Cardiac muscle cell (in vitro differentiated cells and primary cell): Measurements from ENCODE around the gene LRFN2. TPM values are rescaled to one million over a fixed set of nuclear protein-coding genes. Genes with fewer than 3 reads are reported as not detected.

Experiments used
- DNase-seq, 2 donors: peaks; one replicate each; pipeline versions ENCODE4 v3.0.0 to v3.0.0-alpha.2; 2010 to 2017; ENCODE audit warnings: low read depth in 1 of 2, low spot score in 1 of 2
- H3K27ac ChIP-seq: fragments of 200-600 bp; sonication (generic); 2 replicates; pipeline ENCODE4 v1.5.1; 2016
- H3K27me3 ChIP-seq: fragments of 200-600 bp; sonication (generic); 2 replicates; pipeline ENCODE4 v1.6.0; 2016; ENCODE audit warnings: control low read depth
- H3K36me3 ChIP-seq: fragments of 200-600 bp; sonication (generic); 2 replicates; pipeline ENCODE4 v1.5.1; 2016; ENCODE audit warnings: control low read depth
- H3K4me1 ChIP-seq: fragments of 200-600 bp; sonication (generic); 2 replicates; pipeline ENCODE4 v1.8.1; 2017; ENCODE audit warnings: low read depth, mild to moderate bottlenecking, mixed run types
- H3K4me3 ChIP-seq: fragments of 200-600 bp; sonication (generic); 2 replicates; pipeline ENCODE4 v1.5.1; 2016; ENCODE audit warnings: mild to moderate bottlenecking
- H3K9me3 ChIP-seq: fragments of 200-600 bp; sonication (generic); 2 replicates; pipeline ENCODE4 v1.5.1; 2017; ENCODE audit warnings: low read depth, mild to moderate bottlenecking, control low read depth
- polyA plus RNA-seq: library from polyadenylated mRNA; unstranded; fragments of >200 nt; fragmentation: Nextera tagmentation; extraction: Ambion mirVana; gene quantifications from 2 replicates; pipeline ENCODE4 v1.2.1, GENCODE V29; 2016
- total RNA-seq: library from RNA; depleted of rRNA; stranded (reverse); fragments of >200 nt; gene quantifications from 2 replicates; pipeline ENCODE4 v1.2.3, GENCODE V29; 2016
- TF ChIP-seq, protein P1 (sequence below): IDR thresholded peaks from 2 replicates; pipeline ENCODE4 v1.5.1; 2012; ENCODE audit warnings: low read depth, mild to moderate bottlenecking, low read length

Gene LRFN2
- total and polyA plus RNA-seq, 2 experiments from 2014 or later = 0.15 TPM; not detected in 1

DNA sequence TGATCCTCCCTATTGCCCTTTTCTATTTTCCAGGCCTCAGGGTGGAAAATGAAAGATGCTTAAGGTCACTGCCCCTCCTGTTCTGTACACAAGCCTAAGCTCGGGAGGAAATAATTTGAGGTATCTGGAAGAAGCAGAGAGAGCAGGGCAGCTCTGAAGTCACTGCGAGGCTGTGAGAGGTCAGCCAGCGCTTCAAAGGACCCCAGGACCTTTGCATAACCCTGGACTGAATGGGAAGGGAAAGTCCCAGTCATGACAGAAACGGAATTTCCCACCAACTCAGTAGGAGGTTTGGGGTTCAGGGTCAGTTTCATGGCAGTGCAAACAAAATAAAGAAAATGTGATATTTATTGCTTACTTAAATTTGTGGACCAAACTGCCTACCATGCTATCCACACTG is 58.1 kb downstream of the LRFN2 start:
- H3K27ac ChIP-seq = no peak overlapping the region
- no peak for DNase-seq
- TF ChIP-seq, protein P1, sequence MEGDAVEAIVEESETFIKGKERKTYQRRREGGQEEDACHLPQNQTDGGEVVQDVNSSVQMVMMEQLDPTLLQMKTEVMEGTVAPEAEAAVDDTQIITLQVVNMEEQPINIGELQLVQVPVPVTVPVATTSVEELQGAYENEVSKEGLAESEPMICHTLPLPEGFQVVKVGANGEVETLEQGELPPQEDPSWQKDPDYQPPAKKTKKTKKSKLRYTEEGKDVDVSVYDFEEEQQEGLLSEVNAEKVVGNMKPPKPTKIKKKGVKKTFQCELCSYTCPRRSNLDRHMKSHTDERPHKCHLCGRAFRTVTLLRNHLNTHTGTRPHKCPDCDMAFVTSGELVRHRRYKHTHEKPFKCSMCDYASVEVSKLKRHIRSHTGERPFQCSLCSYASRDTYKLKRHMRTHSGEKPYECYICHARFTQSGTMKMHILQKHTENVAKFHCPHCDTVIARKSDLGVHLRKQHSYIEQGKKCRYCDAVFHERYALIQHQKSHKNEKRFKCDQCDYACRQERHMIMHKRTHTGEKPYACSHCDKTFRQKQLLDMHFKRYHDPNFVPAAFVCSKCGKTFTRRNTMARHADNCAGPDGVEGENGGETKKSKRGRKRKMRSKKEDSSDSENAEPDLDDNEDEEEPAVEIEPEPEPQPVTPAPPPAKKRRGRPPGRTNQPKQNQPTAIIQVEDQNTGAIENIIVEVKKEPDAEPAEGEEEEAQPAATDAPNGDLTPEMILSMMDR = no peak
- H3K4me3 ChIP-seq = no peak overlapping the region
- no peaks in the 10 kb centered on the region for H3K4me1 ChIP-seq
- no peaks in the 10 kb centered on the region for H3K36me3 ChIP-seq
- no peaks in the 10 kb centered on the region for H3K9me3 ChIP-seq
- H3K27me3 ChIP-seq = no peaks in the 10 kb centered on the region

DNA sequence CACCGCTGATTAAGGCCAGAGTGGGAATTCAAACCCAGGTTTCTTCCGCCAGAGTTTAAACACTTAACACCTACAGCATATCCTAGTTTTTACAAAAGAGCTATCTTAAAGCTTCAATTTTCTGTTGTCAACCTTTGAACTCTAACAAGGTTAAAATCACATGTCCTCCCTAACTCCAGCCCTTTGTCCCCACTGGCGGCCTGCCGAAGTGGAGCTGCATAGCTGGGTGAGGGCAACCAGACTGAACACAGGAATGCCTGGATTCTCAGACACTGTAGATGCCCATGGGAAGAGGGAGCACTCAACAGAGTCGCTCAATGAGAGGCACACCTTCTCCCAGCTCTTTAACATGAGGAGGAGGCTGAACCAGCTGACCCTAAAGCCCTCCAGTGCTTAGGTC is 59.1 kb downstream of the LRFN2 start:
- peak in 1 of 2 donors; percentile 15 for DNase-seq
- H3K9me3 ChIP-seq = no peaks in the 10 kb centered on the region
- no peaks in the 10 kb centered on the region for H3K36me3 ChIP-seq
- TF ChIP-seq, protein P1 = no peak
- no peaks in the 10 kb centered on the region for H3K27me3 ChIP-seq
- no peaks in the 10 kb centered on the region for H3K4me1 ChIP-seq
- H3K27ac ChIP-seq = no peak overlapping the region
- no peak overlapping the region for H3K4me3 ChIP-seq

DNA sequence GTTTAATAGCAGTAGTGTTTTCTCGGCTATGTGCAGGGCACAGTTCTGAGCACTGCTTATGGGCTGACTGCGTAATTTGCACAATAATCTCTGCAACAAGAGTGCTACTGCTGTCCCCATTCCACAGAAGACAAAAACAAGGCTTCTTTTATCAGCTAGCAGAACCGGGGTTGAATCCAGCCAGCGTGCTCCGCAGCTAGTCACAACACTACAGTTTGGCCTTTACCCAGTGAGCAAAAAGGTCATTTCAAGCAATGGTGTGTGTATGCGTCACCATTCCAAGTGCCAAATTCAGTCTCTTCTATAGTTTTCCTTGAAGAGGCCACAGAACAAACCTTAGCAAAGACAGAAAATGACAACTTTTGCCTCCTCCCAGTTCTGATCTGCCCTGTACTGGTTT is 61.1 kb downstream of the LRFN2 start:
- Histone ChIP-seq H3K4me3 (no peak overlapping the region), H3K27me3 (no peaks in the 10 kb centered on the region), H3K4me1 (no peaks in the 10 kb centered on the region), H3K9me3 (no peaks in the 10 kb centered on the region), H3K36me3 (no peaks in the 10 kb centered on the region), H3K27ac (no peak overlapping the region)
- TF ChIP-seq, protein P1 = no peak
- no peak for DNase-seq

DNA sequence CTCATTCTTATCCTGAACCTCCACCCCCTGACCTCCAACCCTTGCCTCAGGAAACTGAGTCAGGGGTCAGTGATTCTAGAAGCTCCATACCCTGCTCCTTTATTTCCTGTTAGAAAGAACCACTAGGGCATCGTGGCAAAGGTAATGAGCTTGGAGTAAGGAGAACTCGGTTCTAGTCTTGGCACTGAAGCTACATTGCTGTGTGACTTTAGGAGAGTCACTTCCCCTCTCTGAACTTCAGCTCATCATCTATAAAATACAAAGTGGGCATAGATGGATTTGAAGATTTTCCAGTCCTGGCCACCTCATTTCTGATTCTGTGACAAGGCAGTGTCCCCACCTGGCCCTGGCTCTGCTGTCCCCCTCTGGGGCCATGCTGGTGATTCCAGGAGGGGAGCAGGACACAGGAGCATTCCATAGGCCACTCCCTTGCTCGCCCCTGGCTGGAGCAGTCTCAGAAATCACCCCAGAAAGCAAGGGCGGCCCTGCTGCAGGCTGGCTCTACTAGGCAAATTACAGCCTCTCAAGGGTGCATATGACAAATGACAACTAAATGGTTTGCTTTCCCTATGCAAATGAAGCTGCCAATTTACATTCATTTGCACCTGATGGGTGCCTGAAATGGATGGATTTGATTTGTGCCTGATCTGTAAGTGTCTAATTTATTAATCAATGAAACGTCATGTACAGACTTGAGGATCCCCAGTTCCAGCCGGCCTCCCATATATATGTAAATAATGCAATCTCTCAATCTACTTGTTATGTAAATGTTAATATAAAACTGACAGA is 62.2 kb downstream of the LRFN2 start:
- Histone ChIP-seq H3K27ac (no peak overlapping the region), H3K4me1 (no peaks in the 10 kb centered on the region), H3K9me3 (no peaks in the 10 kb centered on the region), H3K36me3 (no peaks in the 10 kb centered on the region), H3K4me3 (no peak overlapping the region), H3K27me3 (no peaks in the 10 kb centered on the region)
- no peak for DNase-seq
- TF ChIP-seq, protein P1 = no peak

DNA sequence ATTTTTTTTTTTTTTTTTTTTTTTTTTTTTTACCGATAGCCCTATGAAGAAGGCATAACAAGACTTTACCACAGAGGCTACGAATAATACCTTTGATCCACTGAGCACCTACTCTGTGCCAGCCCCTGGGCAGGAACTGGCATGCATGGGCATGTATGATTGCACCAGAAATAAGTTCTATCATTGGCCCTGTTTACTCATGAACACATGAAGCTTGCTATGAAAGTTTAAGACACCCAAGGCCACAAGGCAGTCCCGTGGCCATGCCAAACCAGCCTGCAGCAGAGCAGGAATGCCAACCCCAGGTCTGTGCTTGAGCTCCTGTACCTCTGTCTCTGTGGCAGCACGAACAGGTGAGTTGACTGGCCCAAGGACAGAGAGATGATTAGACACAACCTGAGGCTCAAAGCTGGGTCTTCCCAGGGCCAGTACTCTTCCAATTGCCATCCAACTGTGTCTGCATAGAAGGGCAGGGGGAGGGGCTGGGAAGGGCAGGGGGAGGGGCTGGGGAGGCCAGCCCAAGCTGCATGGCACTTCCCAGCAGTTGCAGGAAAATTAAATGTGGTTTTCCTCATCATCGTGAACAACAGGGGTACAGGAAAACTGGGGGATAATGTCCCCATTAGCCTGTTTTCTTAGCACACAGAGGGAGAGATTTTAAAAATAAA is 63.5 kb downstream of the LRFN2 start:
- no peaks in the 10 kb centered on the region for H3K27me3 ChIP-seq
- no peak for DNase-seq
- no peak overlapping the region for H3K4me3 ChIP-seq
- no peak overlapping the region for H3K27ac ChIP-seq
- no peaks in the 10 kb centered on the region for H3K9me3 ChIP-seq
- H3K4me1 ChIP-seq = no peaks in the 10 kb centered on the region
- H3K36me3 ChIP-seq = no peaks in the 10 kb centered on the region
- TF ChIP-seq, protein P1 = no peak
